ENCODE results near the gene PAGR1.

DNA sequence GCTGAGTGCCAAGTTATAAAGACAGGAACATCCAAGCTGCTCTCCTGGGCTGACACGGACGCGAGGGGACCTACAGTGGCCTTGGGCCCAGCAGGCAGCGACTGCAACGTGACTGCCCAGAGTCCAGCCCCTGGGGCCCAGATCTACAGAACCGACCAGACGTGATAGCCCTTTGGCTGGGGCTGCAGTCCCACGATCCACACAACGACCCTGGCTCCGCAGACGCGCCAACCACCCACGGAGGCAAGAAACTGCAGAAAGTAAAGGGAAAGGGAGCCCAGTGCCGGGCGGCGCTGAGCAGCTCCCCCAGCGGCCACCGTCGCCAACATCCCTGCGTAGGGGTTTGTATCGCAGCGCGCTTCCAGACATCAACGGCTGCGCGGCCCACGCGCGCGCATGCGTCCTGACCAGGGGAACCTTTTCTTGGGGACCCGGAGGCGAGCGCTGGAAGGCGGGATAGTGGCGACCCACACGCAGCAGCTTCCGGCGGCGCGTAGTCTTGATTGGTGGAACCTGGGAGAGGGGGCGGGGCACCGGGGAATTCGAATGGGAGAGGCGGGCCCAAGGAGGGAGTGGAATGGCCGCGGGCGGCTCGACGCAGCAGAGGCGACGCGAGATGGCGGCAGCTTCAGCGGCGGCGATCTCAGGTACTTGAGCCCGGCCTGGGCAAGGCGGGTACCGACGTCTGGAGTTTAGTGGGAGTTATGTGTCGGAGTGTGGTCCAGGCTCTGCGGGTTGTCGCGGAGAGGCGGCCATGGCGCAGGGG is 25.6 kb upstream of the PAGR1 start, which contains the start of gene KIF22:
- TF ChIP-seq ZNF274 (IDR thresholded peaks at IDR 0.05; ENCODE audit: low read depth, low read length) (no peak), SUZ12 (IDR thresholded peaks at IDR 0.05; ENCODE audit: extremely low read depth, insufficient read depth, insufficient read length) (no peak)

Data from NT2/D1 (cell line).